D721Med (cell line): ENCODE data around the gene ZBTB49.

ENCODE experiments used
- DNase-seq: peaks from one replicate; pipeline ENCODE4 v3.0.0; 2011; ENCODE audit warnings: low spot score; ENCODE audit not compliant: insufficient read length
- FAIRE-seq: peaks from 2 replicates; lab custom pipeline; 2011; peaks lifted over from hg19 to GRCh38; lab: Jason Lieb, UNC
- CTCF ChIP-seq: IDR thresholded peaks from 2 replicates; pipeline ENCODE4 v1.5.1; 2012; ENCODE audit warnings: mild to moderate bottlenecking, control low read depth; ENCODE audit not compliant: insufficient read depth; ENCODE audit errors: missing control alignments

The ZBTB49 gene

GRCh38 chr4:4299006-4299405 lies 9.0 kb downstream of the ZBTB49 start:
- DNase-seq (no peak), FAIRE-seq (no peak)
- no peak for TF ChIP-seq CTCF

- TF ChIP-seq CTCF, result no peak
- no peak for FAIRE-seq
- no peak for DNase-seq
These were observed 11.9 kb downstream of the ZBTB49 start for GRCh38 chr4:4302001-4302400.

- no peak for TF ChIP-seq CTCF
These were observed 12.4 kb downstream of the ZBTB49 start for GRCh38 chr4:4302416-4302815.

GRCh38 chr4:4306920-4307319 lies 16.9 kb downstream of the ZBTB49 start:
- FAIRE-seq (no peak), DNase-seq (no peak)
- no peak for TF ChIP-seq CTCF

More at GRCh38 chr4:4302416-4302815, 12.4 kb downstream of the ZBTB49 start:
- FAIRE-seq, result no peak
- no peak for DNase-seq

GRCh38 chr4:4308800-4309441 lies 18.9 kb downstream of the ZBTB49 start:
- FAIRE-seq (no peak), DNase-seq (no peak)
- no peak for TF ChIP-seq CTCF

GRCh38 chr4:4311193-4311592 lies 21.1 kb downstream of the ZBTB49 start:
- no peak for DNase-seq
- no peak for TF ChIP-seq CTCF
- no peak for FAIRE-seq

GRCh38 chr4:4315461-4316149 lies 25.6 kb downstream of the ZBTB49 start:
- no peak for TF ChIP-seq CTCF
- DNase-seq (no peak), FAIRE-seq (no peak)
